LHCN-M2 (cell line): ENCODE results near the gene ZNF292. TPM values are rescaled to one million over a fixed set of nuclear protein-coding genes. Genes with fewer than 3 reads are reported as not detected.
"Not testable (repeated sequence)": the region's sequence is repeated elsewhere in the genome, so short reads cannot be mapped to it uniquely, and the experiment has no call there.

Experiments
- DNase-seq: peaks from one replicate; pipeline ENCODE4 v3.0.0-alpha.2; 2012; ENCODE audit warnings: low read depth
- total RNA-seq: library from RNA; depleted of rRNA; stranded (reverse); fragments of >200 nt; gene quantifications from 2 replicates; pipeline ENCODE4 v1.2.3, GENCODE V29; 2014; rRNA removed

The ZNF292 gene
- total RNA-seq, 1 experiment from 2014 or later, result 16.9 TPM

DNA sequence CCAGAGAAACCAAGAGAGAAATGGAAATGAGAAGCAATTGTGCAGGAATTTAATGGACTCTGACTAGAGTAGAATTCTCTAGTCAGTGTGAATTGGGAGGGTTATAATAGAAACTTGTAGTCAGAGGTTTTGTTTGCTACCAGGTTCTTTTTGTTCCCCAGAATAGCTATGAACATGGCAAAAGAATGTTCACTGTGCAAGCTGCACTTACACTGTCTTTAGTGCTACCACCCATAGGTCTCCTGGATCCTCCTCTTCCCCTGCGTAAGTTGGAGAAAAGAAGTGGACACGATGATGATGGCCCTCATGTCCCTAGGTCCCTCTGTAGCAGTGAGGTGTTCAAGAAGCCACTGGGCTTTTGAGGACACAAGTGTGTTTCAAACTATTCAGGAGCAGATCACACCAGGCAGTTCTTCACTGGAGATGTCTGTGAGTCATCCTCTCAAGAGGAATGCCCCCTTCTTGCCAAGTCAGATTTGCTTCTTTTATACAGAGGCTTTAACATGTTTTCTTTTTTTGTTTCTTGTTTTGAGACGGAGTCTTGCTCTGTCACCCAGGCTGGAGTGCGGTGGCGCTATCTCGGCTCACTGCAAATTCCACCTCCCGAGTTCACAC lies 119.4 kb downstream of the ZNF292 start:
- peak; percentile 17 for DNase-seq

DNA sequence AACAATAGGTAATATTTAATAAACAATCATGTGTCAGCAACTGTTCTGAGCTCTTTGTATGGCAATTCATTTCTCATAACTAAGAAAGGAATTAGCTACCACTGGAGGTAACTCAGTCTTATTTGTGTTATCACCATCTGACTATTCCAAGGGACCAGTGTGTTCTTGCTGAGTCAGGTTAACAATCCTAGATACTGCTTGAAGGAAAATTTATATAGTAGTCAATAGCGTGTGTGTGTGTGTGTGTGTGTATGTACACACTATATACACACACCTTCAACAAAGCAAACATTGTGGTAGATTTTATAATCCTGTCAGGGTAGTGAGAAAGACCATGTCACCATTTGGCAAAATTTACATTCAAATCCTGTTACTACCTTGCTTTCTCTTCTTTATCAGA lies 121.3 kb downstream of the ZNF292 start:
- DNase-seq, result no peak

DNA sequence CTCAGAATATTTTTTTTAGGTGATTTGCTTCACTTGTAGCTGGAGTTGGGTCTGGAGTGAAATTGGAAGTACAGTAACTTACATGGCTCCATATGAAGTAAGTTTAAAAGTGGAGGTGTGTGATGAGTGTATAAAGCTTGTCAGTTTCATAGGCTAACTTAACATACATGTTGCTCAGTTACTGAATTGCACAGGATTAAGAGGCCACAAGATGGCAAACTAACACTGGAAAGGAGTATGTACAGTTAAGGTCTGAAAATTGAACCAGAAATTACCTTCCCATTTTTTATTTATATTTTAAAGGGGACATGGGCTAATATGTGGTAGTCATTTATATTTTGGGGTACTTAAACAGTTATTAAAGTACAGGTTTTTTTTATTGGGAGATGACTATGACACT lies 121.8 kb downstream of the ZNF292 start:
- peak; percentile 8 for DNase-seq

DNA sequence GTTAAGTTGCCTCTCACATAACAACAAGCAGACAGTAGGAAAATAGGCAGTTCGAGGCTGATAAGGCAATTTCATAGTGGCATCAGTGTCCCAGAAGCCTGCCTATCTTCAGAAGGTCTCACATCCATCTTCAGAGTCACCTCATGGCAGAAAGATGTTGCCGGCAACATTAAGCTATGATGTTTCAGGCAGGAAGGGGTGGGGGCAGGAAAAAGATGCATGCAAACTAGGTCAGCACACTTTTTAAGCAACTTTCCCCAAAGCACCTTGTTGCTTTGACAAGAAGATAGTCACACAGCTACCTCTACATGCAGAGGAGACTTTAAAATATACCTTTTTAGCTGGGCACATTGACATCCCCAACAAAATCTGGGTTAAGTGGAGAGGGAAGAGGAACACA lies 123.8 kb downstream of the ZNF292 start:
- DNase-seq, result no peak

DNA sequence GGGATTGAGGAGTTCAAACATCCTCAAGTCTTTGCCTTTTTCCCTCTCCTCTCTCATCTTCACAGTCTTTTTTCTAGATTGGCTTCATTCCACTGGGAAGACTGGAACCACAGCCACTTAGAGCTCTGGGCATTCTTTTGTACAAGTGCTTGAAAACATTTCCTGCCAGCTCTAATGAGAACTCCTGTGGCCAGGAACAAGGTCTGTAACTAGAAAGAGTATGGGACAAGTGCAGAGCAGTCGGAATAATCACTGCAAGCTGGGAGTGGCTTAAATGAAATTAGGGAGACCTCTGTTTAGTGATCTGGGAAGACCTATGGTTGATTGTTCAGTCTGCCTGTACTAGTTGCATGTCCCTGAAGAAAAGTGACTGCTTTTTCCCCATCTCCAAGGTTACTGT lies 126.1 kb downstream of the ZNF292 start:
- DNase-seq, result no peak

DNA sequence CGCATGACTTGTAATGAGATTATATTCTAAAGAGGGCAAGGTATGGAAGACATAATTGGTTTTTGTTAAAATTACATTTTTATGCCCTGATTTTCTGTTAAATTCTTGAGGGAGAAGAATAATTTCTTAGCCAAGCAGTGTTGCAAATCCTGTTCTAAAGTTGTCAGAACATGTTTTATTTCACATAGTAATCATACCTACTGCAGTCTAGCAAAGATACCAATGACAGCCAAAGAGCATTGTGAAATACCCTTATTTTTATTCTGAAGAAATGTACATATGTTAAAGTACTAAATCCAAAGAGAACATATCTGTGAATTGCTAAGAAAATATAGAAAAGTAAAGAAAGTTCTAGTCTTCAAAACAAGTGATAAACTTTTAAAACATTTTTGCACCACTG lies 127.4 kb downstream of the ZNF292 start:
- DNase-seq, result no peak

DNA sequence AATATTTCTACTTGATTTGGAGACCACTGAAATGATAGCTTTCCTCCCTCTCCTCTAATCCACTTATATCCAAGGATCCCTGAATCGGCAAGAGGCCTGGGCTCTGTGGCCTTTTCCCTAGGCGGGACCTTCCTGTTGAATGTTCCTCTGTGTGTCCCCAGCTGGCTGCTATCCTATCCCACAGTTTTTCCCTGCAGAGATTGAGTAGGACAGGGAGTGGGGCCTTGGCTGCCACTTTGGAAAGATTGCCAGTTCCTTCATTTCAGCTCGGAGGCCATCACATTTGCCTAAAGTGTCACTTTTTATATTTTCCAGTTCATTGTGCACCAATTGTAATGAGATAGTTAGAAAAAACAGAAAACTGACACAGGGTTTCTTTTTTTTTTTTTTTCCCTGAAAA lies 128.1 kb downstream of the ZNF292 start:
- no peak for DNase-seq

DNA sequence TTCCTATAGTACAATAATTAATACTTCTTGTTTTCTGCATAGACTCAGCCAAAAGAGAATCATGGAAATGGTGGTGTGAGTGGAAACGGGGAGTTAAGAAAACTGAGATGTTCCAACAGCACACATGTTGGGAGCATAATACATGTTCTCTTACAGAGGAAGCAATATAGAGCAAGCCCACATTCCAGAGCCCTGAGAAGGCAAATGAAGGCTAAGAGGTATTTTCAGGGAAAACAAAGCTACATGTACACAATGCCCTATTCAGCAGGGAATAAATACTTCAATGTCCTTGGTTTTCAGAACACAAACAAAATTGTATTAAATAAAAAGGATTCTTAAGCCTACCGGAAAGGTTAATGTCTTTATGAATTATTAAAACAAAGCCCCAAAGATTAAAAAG lies 131.9 kb downstream of the ZNF292 start:
- DNase-seq, result no peak

DNA sequence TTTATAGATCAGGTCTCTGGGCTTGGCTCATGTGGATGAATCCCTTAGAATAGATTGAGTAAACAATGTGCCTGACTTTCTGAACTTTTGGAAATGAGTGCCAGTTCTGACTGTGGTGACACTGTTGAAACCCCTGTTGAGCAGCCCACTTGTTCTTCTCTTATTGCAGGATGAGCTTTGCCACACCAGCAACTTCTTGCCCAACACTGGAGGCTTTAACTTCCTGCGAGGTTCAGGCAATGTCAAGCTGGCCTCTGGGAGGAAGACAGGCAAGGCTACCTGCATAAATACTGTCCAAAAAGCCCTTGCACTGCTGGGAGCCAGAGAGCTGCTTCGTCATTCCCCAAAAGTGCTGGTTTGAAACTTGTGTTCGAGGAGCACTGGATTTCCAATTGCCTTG lies 134.2 kb downstream of the ZNF292 start:
- DNase-seq, result no peak

DNA sequence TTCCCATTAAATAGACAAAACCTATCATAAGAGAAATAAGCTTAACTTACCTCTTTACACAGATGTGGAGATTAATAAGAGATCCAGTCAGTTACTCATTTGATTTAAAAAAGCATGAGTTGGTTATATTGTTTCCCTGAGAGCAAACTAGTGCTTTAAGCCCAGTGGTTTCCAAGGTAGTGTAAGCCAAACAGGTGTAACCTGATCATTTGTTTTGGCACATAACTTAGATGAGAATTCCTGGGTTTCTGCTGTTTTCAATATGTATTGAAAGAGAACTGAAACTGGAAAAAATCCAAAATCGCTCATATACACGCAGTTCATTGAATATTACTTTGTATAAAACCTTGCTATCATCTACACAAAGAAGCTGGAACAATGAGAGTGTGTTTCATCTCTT lies 136.5 kb downstream of the ZNF292 start:
- no peak for DNase-seq

DNA sequence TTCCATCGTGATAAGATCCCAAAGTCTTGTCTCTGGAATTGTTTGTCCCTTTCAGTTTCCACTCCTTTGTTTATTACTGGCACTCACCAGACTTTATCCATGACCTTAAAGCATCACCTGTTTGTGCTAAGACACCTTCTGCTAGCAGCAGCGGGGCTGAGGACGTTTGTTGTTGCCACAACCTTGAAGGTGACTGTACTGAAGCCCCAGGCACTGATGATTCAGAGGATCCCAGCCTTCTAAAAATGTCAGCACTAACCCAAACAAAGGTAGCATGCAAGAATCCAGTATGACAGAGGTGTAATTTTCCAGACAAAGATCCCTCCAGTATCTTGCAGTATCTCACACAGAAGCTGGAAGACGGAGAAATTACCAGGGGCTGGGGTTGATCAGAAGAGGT lies 138.2 kb downstream of the ZNF292 start:
- DNase-seq, result no peak

DNA sequence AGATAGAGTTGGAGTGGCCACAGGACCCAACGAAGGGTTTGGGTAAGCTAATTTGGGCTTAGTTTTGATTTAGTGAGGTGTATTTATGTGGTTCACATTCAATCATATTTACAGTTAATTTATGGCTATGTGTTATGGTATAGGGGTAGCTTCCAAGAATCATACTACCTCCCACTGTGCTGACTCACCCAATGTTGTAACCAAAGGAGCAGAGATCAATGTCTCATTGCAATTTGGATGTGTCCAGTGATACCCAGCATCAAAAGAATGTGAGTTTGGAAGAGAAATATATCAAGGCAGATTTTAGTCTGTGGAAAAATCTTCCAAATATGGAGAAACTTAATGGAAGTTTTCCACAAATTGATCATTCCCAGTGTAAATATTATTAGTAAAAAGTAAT lies 141.8 kb downstream of the ZNF292 start:
- DNase-seq, result no peak

DNA sequence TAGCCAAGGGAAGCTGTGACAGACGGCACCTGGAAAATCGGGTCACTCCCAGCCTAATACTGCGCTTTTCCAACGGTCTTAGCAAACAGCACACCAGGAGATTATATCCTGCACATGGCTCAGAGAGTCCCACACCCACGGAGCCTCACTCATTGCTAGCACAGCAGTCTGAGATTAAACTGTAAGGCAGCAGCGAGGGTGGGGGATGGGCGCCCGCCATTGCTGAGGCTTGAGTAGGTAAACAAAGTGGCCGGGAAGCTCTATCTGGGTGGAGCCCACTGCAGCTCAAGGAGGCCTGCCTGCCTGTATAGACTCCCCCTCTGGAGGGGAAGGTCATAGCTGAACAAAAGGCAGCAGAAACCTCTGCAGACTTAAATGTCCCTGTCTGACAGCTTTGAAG lies 145.9 kb downstream of the ZNF292 start:
- not testable (repeated sequence) for DNase-seq

DNA sequence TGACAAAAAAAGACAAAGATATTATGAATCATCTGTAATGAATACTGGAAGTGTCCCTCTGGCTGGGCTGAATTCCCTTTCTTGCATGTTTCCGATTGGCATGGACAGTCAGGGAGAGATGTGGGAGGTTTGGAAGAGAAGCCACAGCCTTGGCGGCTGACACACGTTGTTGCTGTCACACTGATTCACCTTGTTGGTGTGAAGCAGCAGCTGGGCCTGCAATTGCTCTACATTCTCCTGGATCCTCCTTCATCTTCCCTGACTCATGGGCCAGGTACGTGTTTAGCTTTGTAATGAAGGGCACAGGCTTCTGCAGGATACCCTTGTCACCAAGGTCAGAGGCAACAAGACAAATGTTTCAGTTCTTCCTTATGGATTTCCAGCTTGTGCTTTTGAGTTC lies 153.6 kb downstream of the ZNF292 start:
- no peak for DNase-seq

DNA sequence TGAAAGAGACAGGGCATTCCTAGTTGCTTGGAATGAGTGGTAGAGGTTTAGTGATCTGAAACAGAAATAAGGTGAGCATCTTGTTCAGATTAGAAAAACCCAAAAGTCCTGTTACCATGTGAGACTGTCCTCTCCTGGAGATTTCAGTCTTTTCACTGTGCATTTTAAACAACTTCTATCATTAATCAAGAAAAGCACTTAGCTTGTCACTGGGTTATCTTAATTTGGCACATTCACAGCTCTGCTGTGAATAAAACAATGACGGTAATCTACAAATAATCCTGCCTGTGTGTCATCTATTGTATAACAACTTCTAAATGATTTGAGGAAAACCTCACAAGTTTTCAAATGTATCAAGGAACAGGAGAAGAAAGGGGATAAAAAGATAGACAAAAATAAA lies 157.5 kb downstream of the ZNF292 start:
- no peak for DNase-seq

Other genes with a start within 250 kb of the ZNF292 start
- gene HTR1E, start 218.0 kb upstream of the ZNF292 start, total RNA-seq, result not detected in 2 replicates
- gene CGA, start 60.5 kb upstream of the ZNF292 start, total RNA-seq, result not detected in 2 replicates
- gene SMIM8, start 167.0 kb downstream of the ZNF292 start, total RNA-seq, result 2.1 and 3.4 TPM in 2 replicates
- not detected in 2 replicates for gene GJB7, start 173.7 kb downstream of the ZNF292 start, total RNA-seq
- gene C6orf163, start 189.2 kb downstream of the ZNF292 start, total RNA-seq, result 0.46 TPM in 1 of 2 replicates, not detected in the other